IgD-negative memory B cell (primary cell): Measurements from ENCODE around the gene UBE2E2. TPM values are rescaled to one million over a fixed set of nuclear protein-coding genes. Genes with fewer than 3 reads are reported as not detected.

ENCODE experiments used
- H3K27ac Mint-ChIP-seq, 3 donors: one replicate each; pipeline ENCODE4 v1.8.0; 2020 to 2022; ENCODE audit warnings: mild to moderate bottlenecking in 3 of 3, mixed read lengths in 3 of 3, moderate library complexity in 1 of 3
- H3K27me3 Mint-ChIP-seq: one replicate; pipeline ENCODE4 v1.8.0; 2021; ENCODE audit warnings: mixed read lengths
- H3K36me3 Mint-ChIP-seq: one replicate; pipeline ENCODE4 v1.8.0; 2020; ENCODE audit warnings: mild to moderate bottlenecking, mixed read lengths
- H3K4me1 Mint-ChIP-seq, 3 donors: one replicate each; pipeline ENCODE4 v1.8.0; 2020 to 2022; ENCODE audit warnings: mixed read lengths in 3 of 3, mild to moderate bottlenecking in 1 of 3
- H3K4me3 Mint-ChIP-seq, 4 donors: one replicate each; pipeline ENCODE4 v1.8.0; 2020 to 2022; ENCODE audit warnings: mild to moderate bottlenecking in 4 of 4, mixed read lengths in 4 of 4, moderate library complexity in 3 of 4
- H3K9me3 Mint-ChIP-seq, 3 donors: one replicate each; pipeline ENCODE4 v1.8.0; 2020 to 2021; ENCODE audit warnings: mixed read lengths in 3 of 3, mild to moderate bottlenecking in 1 of 3
- polyA plus RNA-seq: library from polyadenylated mRNA; unstranded; fragments of 300-500 nt; fragmentation: Illumina TruSeq; gene quantifications from one replicate; pipeline ENCODE4 v1.2.3, GENCODE V29; 2021

Gene UBE2E2
- polyA plus RNA-seq, 1 donor from 2014 or later = 59.8 TPM

DNA sequence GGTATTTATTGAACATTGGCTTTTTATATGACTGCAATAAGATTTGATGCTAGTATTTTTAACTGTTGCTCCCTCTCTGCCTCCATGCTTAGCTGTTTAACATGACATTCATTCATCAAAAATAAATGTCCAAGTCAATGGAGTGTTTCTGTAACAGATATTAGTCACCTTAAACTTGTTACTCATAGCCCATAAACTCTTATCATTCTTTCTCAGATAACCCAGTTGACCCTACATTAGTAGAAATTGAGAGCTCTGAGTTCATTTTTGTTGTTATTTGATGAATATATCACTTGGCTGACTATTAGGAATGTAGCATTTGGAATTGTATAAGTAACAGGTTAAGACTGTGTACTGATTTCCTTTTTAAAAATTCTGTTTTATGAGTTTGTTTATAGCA lies 201.1 kb downstream of the UBE2E2 start:
- Mint-ChIP-seq H3K36me3 (peaks cover 2% of the 10 kb centered on the region), H3K4me1 (peaks cover 23 to 47% (median 34%) of the 10 kb centered on the region in 3 donors), H3K9me3 (no peaks in the 10 kb centered on the region), H3K4me3 (no peak overlapping the region), H3K27ac (no peak overlapping the region), H3K27me3 (no peaks in the 10 kb centered on the region)

GRCh38 chr3:23405081-23405480 lies 202.0 kb downstream of the UBE2E2 start:
- peaks cover 2% of the 10 kb centered on the region for H3K36me3 Mint-ChIP-seq
- no peaks in the 10 kb centered on the region for H3K27me3 Mint-ChIP-seq
- H3K4me1 Mint-ChIP-seq = peaks cover 23 to 55% (median 35%) of the 10 kb centered on the region in 3 donors
- H3K4me3 Mint-ChIP-seq = peak overlapping the region in 2 of 4 donors; percentile 73 to 81
- H3K9me3 Mint-ChIP-seq = no peaks in the 10 kb centered on the region
- H3K27ac Mint-ChIP-seq = peak overlapping the region in 1 of 3 donors; percentile 72

GRCh38 chr3:23406601-23407000 lies 203.5 kb downstream of the UBE2E2 start:
- peaks cover 23 to 57% (median 35%) of the 10 kb centered on the region in 3 donors for H3K4me1 Mint-ChIP-seq
- H3K27me3 Mint-ChIP-seq = no peaks in the 10 kb centered on the region
- no peak overlapping the region for H3K4me3 Mint-ChIP-seq
- no peak overlapping the region for H3K27ac Mint-ChIP-seq
- H3K36me3 Mint-ChIP-seq = peaks cover 4% of the 10 kb centered on the region
- no peaks in the 10 kb centered on the region for H3K9me3 Mint-ChIP-seq

DNA sequence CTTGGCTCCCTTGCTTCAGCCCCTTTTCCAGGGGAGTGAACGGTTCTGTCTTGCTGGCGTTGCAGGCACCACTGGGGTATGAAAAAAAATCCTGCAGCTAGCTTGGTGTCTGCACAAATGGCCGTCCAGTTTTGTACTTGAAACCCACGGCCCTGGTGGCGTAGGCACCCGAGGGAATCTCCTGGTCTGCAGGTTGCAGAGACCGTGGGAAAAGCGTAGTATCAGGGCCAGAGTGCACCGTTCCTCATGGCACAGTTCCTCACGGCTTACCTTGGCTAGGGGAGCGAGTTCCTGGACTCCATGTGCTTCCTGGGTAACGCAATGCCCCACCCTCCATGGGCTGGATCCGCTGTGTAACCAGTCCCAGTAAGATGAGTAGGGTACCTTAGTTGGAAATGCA lies 214.9 kb downstream of the UBE2E2 start:
- Mint-ChIP-seq H3K4me3 (peak overlapping the region in 1 of 4 donors; percentile 28), H3K27ac (no peak overlapping the region), H3K36me3 (peaks cover 9% of the 10 kb centered on the region), H3K4me1 (peaks cover 14 to 32% (median 19%) of the 10 kb centered on the region in 3 donors), H3K9me3 (peaks cover 0 to 3% (median 0%) of the 10 kb centered on the region in 3 donors), H3K27me3 (no peaks in the 10 kb centered on the region)

- peak overlapping the region in 1 of 4 donors; percentile 32 for H3K4me3 Mint-ChIP-seq
- H3K27ac Mint-ChIP-seq = peak overlapping the region in 1 of 3 donors; percentile 82
- peaks cover 7 to 28% (median 11%) of the 10 kb centered on the region in 3 donors for H3K4me1 Mint-ChIP-seq
- peaks cover 0 to 13% (median 0%) of the 10 kb centered on the region in 3 donors for H3K9me3 Mint-ChIP-seq
- H3K27me3 Mint-ChIP-seq = no peaks in the 10 kb centered on the region
- peaks cover 10% of the 10 kb centered on the region for H3K36me3 Mint-ChIP-seq
Observed at GRCh38 chr3:23421811-23422516, 218.8 kb downstream of the UBE2E2 start.

DNA sequence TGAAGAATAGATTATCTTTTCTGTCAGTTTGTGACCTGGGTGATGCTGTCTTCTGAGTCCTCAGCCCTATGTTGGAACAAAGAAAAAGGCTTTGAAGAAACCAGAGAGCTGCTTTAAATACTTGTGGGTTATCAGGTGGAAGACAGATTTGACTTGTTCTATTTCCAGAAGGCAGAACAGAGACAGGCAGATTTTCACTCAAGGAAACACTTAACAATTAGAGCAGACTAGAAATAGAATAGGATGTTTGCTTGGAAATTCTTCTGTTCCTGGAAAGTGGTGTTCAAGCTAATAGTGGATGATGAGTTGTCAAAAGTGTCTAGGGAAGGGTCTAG lies 219.4 kb downstream of the UBE2E2 start:
- H3K27ac Mint-ChIP-seq = no peak overlapping the region
- peaks cover 7 to 28% (median 11%) of the 10 kb centered on the region in 3 donors for H3K4me1 Mint-ChIP-seq
- H3K4me3 Mint-ChIP-seq = no peak overlapping the region
- no peaks in the 10 kb centered on the region for H3K27me3 Mint-ChIP-seq
- peaks cover 0 to 13% (median 0%) of the 10 kb centered on the region in 3 donors for H3K9me3 Mint-ChIP-seq
- H3K36me3 Mint-ChIP-seq = peaks cover 11% of the 10 kb centered on the region

- H3K27me3 Mint-ChIP-seq = no peaks in the 10 kb centered on the region
- peaks cover 6 to 27% (median 8%) of the 10 kb centered on the region in 3 donors for H3K4me1 Mint-ChIP-seq
- no peak overlapping the region for H3K4me3 Mint-ChIP-seq
- H3K36me3 Mint-ChIP-seq = peaks cover 14% of the 10 kb centered on the region
- H3K27ac Mint-ChIP-seq = no peak overlapping the region
- peaks cover 0 to 13% (median 2%) of the 10 kb centered on the region in 3 donors for H3K9me3 Mint-ChIP-seq
Observed at GRCh38 chr3:23425410-23425809, 222.3 kb downstream of the UBE2E2 start.

DNA sequence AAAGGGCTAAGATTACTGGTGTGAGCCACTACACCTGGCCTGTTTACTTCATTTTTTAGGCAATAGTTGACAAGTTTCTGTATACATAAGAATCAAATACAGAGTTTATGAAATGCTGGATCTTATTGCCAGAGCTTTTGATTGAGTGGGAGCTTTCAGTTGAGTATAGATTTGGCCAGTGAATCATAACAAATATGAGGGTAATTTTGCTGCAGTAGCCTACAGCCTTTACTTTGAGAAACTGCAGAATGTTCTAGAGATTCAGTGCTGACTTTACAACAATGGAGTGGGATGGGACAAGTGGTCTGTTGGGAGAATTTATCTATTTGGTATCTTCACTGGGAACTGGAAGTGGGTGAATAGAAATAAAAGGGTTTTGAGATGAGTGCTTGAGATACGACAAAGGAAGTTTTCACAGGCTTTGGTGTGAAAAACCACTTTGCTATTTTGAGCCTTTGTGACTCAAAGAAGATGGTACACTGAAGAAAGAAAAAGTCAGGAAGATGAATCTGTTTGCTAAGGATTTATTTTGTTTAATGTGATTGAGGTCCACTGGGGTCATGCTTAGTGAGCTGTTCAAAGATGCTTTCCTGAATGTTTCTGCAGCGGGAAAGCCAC lies 227.8 kb downstream of the UBE2E2 start:
- peaks cover 0 to 7% (median 2%) of the 10 kb centered on the region in 3 donors for H3K9me3 Mint-ChIP-seq
- H3K4me3 Mint-ChIP-seq = no peak overlapping the region
- H3K4me1 Mint-ChIP-seq = peaks cover 9 to 24% (median 9%) of the 10 kb centered on the region in 3 donors
- H3K27me3 Mint-ChIP-seq = no peaks in the 10 kb centered on the region
- H3K27ac Mint-ChIP-seq = no peak overlapping the region
- H3K36me3 Mint-ChIP-seq = peaks cover 8% of the 10 kb centered on the region

- Mint-ChIP-seq H3K4me3 (no peak overlapping the region), H3K27me3 (no peaks in the 10 kb centered on the region), H3K9me3 (peaks cover 0 to 2% (median 0%) of the 10 kb centered on the region in 3 donors), H3K27ac (no peak overlapping the region), H3K4me1 (peaks cover 9 to 27% (median 11%) of the 10 kb centered on the region in 3 donors), H3K36me3 (peaks cover 10% of the 10 kb centered on the region)
Observed at GRCh38 chr3:23431764-23432163, 228.6 kb downstream of the UBE2E2 start.

GRCh38 chr3:23435318-23435717 lies 232.2 kb downstream of the UBE2E2 start:
- Mint-ChIP-seq H3K27me3 (no peaks in the 10 kb centered on the region), H3K4me3 (no peak overlapping the region), H3K9me3 (no peaks in the 10 kb centered on the region), H3K4me1 (peaks cover 10 to 28% (median 25%) of the 10 kb centered on the region in 3 donors), H3K36me3 (peaks cover 6% of the 10 kb centered on the region), H3K27ac (no peak overlapping the region)

DNA sequence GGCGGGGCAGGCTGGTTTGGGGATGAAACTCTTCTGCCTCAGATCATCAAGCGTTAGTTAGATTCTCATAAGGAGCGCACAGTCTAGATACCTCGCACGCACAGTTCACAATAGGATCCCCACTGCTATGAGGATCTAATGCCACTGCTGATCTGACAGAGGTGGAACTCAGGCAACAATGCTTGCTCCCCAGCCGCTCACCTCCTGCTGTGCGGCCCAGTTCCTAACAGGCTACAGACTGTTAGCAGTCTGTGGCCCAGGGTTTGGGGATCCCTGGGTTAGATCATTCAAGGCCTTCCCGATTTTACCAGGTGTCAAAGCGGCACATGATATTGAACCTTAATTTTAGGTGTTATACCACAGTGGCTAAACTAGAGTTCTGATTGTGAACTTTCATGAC lies 232.8 kb downstream of the UBE2E2 start:
- Mint-ChIP-seq H3K27ac (no peak overlapping the region), H3K4me1 (peaks cover 12 to 30% (median 26%) of the 10 kb centered on the region in 3 donors), H3K9me3 (no peaks in the 10 kb centered on the region), H3K4me3 (no peak overlapping the region), H3K36me3 (peaks cover 6% of the 10 kb centered on the region), H3K27me3 (no peaks in the 10 kb centered on the region)

DNA sequence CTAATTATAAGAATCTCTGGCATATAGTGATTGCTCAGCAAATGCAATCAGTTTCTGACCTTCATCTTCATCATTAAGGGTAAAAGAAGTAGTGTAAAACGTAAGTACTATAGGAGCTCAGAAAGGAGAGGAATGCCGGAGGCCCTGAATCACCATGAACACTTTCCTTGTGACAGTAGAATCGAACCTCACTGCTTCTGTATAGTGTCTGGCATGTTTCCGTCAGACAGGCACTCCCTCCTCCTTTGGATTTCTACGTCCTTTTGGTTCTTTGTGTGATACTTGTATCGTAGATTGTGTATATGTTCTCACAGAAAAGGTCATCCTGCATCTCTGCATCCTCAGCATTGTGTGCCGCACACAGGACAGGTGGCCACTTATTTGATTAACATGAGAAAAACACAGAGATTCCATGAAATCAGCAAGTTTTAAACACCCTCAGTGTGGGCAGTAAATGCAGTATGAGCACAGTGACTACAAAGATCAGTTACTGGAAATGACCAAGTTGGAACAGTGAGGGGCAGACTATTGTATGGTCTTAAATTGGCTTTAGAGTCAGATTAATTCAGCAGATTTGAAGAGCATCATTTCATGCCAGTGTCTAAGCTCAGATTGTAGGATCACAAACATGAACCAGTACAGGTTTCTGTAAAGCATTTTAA lies 234.5 kb downstream of the UBE2E2 start:
- Mint-ChIP-seq H3K9me3 (no peaks in the 10 kb centered on the region), H3K4me1 (peaks cover 17 to 28% (median 25%) of the 10 kb centered on the region in 3 donors), H3K27ac (no peak overlapping the region), H3K27me3 (no peaks in the 10 kb centered on the region), H3K4me3 (no peak overlapping the region), H3K36me3 (peaks cover 6% of the 10 kb centered on the region)

DNA sequence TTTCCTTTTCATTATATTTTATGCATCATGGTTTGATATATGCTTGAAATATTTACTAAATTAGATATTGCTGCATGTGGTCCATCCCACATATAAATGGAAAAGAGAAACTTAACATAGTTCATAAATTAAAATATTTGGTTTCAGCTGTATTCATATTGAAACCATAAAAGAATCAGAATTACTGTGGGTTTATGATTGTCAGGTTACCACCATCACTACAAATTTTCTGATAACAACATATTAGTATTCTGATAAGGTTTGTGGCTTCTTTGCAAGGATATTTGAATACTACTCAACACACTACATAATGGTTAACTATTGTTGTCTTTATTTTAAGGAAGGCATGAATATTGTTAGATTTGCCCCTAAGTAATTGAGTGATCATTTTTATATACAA lies 235.5 kb downstream of the UBE2E2 start:
- H3K4me1 Mint-ChIP-seq = peaks cover 21 to 34% (median 31%) of the 10 kb centered on the region in 3 donors
- H3K27me3 Mint-ChIP-seq = no peaks in the 10 kb centered on the region
- peaks cover 6% of the 10 kb centered on the region for H3K36me3 Mint-ChIP-seq
- no peak overlapping the region for H3K4me3 Mint-ChIP-seq
- no peaks in the 10 kb centered on the region for H3K9me3 Mint-ChIP-seq
- no peak overlapping the region for H3K27ac Mint-ChIP-seq

DNA sequence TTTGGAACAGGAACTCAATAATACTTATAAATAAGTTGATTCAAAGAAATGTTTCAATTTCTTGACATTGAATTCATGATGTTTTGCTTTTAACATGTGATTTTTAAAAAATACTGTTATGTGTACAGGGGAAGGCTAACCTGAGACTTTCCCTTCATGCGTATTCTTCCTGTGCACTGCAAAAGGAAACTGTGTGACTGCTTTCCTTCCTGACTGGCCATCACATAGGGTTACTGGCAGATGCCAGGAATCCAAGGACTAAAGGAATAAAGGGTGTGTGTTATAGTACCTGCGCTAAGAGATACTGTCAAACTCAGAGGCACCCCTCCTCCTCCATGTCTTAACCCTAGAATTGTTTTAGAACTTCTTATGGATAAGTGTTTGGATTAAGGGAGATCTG lies 236.0 kb downstream of the UBE2E2 start:
- H3K27me3 Mint-ChIP-seq = no peaks in the 10 kb centered on the region
- no peak overlapping the region for H3K27ac Mint-ChIP-seq
- H3K9me3 Mint-ChIP-seq = no peaks in the 10 kb centered on the region
- no peak overlapping the region for H3K4me3 Mint-ChIP-seq
- peaks cover 24 to 34% (median 31%) of the 10 kb centered on the region in 3 donors for H3K4me1 Mint-ChIP-seq
- peaks cover 6% of the 10 kb centered on the region for H3K36me3 Mint-ChIP-seq
